A549 (cell line): ENCODE data around the gene HEPHL1. TPM values are rescaled to one million over a fixed set of nuclear protein-coding genes. Genes with fewer than 3 reads are reported as not detected.

ENCODE experiments used
- ATAC-seq, 2 experiments: fragments of 200-7000 bp in 1 of 2; fragments of >200 bp in 1 of 2; cut with Nextera tagmentation in 1 of 2; cut with Tn5 transposase in 1 of 2; 3 replicates each; pipeline versions ENCODE4 v1.8.0 to v1.9.1; 2018 to 2020; ENCODE audit warnings: mild to moderate bottlenecking in 1 of 2, moderate library complexity in 1 of 2
- CTCF ChIA-PET: fragments of 300-600 bp; sonication (Branson Sonifier 250); formaldehyde crosslinking; extraction: SDS; loops from one replicate; lab custom pipeline; 2021; ENCODE audit warnings: antibody characterized with exemption, inconsistent platforms; lab: Yijun Ruan, JAX
- POLR2A ChIA-PET: fragments of 350-600 bp; formaldehyde crosslinking; extraction: SDS; loops from one replicate; lab custom pipeline; 2021; ENCODE audit warnings: antibody characterized with exemption, inconsistent platforms; lab: Yijun Ruan, JAX
- DNase-seq, 2 experiments: peaks; one replicate each; pipeline versions ENCODE4 v3.0.0 to v3.0.0-alpha.2; 2011 to 2016; ENCODE audit warnings: low read depth in 1 of 2, low spot score in 1 of 2
- FAIRE-seq: peaks from 2 replicates; lab custom pipeline; 2011; peaks lifted over from hg19 to GRCh38; lab: Jason Lieb, UNC
- H3K27ac ChIP-seq, 2 experiments: fragments of >200 bp; sonication (Bioruptor Twin); formaldehyde crosslinking; 3 replicates each; pipeline ENCODE4 v1.5.1; 2016 to 2017
- H3K4me1 ChIP-seq: fragments of >200 bp; sonication (Bioruptor Twin); formaldehyde crosslinking; 3 replicates; pipeline ENCODE4 v1.6.1; 2016
- H3K4me2 ChIP-seq: fragments of >200 bp; sonication (Bioruptor Twin); formaldehyde crosslinking; 3 replicates; pipeline ENCODE4 v1.6.1; 2016
- H3K4me3 ChIP-seq: fragments of >200 bp; sonication (Bioruptor Twin); formaldehyde crosslinking; 3 replicates; pipeline ENCODE4 v1.5.1; 2016
- H3K9me3 ChIP-seq: fragments of >200 bp; sonication (Bioruptor Twin); formaldehyde crosslinking; 3 replicates; pipeline ENCODE4 v1.6.1; 2016
- CBX2 ChIP-seq: fragments of 200-600 bp; sonication (generic); IDR thresholded peaks from 2 replicates; pipeline ENCODE4 v1.6.1; 2016; ENCODE audit warnings: low read depth, mild to moderate bottlenecking, borderline replicate concordance
- CEBPB ChIP-seq, 2 experiments: fragments of >200 bp in 1 of 2; sonication (Bioruptor Twin) in 1 of 2; formaldehyde crosslinking in 1 of 2; IDR thresholded peaks; 2 replicates each; pipeline ENCODE4 v1.6.1; 2012 to 2016
- CHD2 ChIP-seq: fragments of 150-350 bp; IDR thresholded peaks from 2 replicates; pipeline ENCODE4 v1.6.1; 2014; ENCODE audit warnings: low read length; ENCODE audit not compliant: partially characterized antibody
- EHF ChIP-seq: fragments of 250-450 bp; sonication (Bioruptor Pico); IDR thresholded peaks from 2 replicates; pipeline ENCODE4 v1.5.0; 2020; ENCODE audit warnings: mild to moderate bottlenecking
- EHMT2 ChIP-seq: fragments of 200-600 bp; sonication (generic); IDR thresholded peaks from 2 replicates; pipeline ENCODE4 v1.6.1; 2016; ENCODE audit warnings: antibody characterized with exemption, low read depth, mild to moderate bottlenecking, moderate library complexity
- EP300 ChIP-seq, 2 experiments: fragments of >200 bp; sonication (Bioruptor Twin); formaldehyde crosslinking; IDR thresholded peaks; 2 replicates in 1 of 2; 3 replicates in 1 of 2; pipeline ENCODE4 v1.6.1; 2016 to 2017
- GATA3 ChIP-seq: IDR thresholded peaks from 2 replicates; pipeline ENCODE4 v1.6.1; 2012; ENCODE audit warnings: borderline replicate concordance
- HDAC2 ChIP-seq: fragments of 200-600 bp; sonication (generic); IDR thresholded peaks from 2 replicates; pipeline ENCODE4 v1.6.1; 2016
- JUNB ChIP-seq: fragments of >200 bp; sonication (Bioruptor Twin); formaldehyde crosslinking; IDR thresholded peaks from 2 replicates; pipeline ENCODE4 v1.6.1; 2016
- KDM1A ChIP-seq: fragments of 200-600 bp; sonication (generic); IDR thresholded peaks from 2 replicates; pipeline ENCODE4 v1.6.1; 2016; ENCODE audit warnings: low read depth, mild to moderate bottlenecking
- KDM5A ChIP-seq: fragments of 200-600 bp; sonication (generic); IDR thresholded peaks from 2 replicates; pipeline ENCODE4 v1.6.1; 2016; ENCODE audit warnings: antibody characterized with exemption, mild to moderate bottlenecking
- MAZ ChIP-seq: fragments of 150-350 bp; IDR thresholded peaks from 2 replicates; pipeline ENCODE4 v1.6.1; 2014; ENCODE audit warnings: antibody characterized with exemption, low read depth, low read length, borderline replicate concordance
- MYC ChIP-seq: IDR thresholded peaks from 2 replicates; pipeline ENCODE4 v1.6.1; 2012; ENCODE audit warnings: mild to moderate bottlenecking, inconsistent platforms, low read length, improper control_type of control experiment, borderline replicate concordance
- NPAS2 ChIP-seq: fragments of 250-450 bp; sonication (Bioruptor Pico); IDR thresholded peaks from 2 replicates; pipeline ENCODE4 v1.8.0; 2022; ENCODE audit warnings: mild to moderate bottlenecking, moderate library complexity, borderline replicate concordance
- PHF8 ChIP-seq: fragments of 200-600 bp; sonication (generic); IDR thresholded peaks from 2 replicates; pipeline ENCODE4 v1.6.1; 2016; ENCODE audit warnings: low read depth, mild to moderate bottlenecking, antibody characterized with exemption, moderate library complexity, borderline replicate concordance
- POLR2AphosphoS2 ChIP-seq: conservative IDR thresholded peaks from 2 replicates; pipeline ENCODE4 v1.6.1; 2012; ENCODE audit warnings: low read length, improper control_type of control experiment, inconsistent platforms
- RAD21 ChIP-seq, 2 experiments: fragments of >200 bp in 1 of 2; sonication (Bioruptor Twin) in 1 of 2; formaldehyde crosslinking in 1 of 2; IDR thresholded peaks in 1 of 2; conservative IDR thresholded peaks in 1 of 2; 2 replicates in 1 of 2; 3 replicates in 1 of 2; pipeline ENCODE4 v1.6.1; 2012 to 2018; ENCODE audit warnings: inconsistent platforms in 1 of 2
- RARB ChIP-seq: fragments of 250-450 bp; sonication (Bioruptor Pico); IDR thresholded peaks from 2 replicates; pipeline ENCODE4 v1.8.0; 2021; ENCODE audit warnings: mild to moderate bottlenecking, moderate library complexity
- RCOR1 ChIP-seq: fragments of 150-350 bp; IDR thresholded peaks from 2 replicates; pipeline ENCODE4 v1.6.1; 2014; ENCODE audit warnings: antibody characterized with exemption, low read length, low read depth
- RFX5 ChIP-seq: fragments of 450-650 bp; IDR thresholded peaks from 2 replicates; pipeline ENCODE4 v1.7.1; 2014; ENCODE audit warnings: antibody characterized with exemption, mild to moderate bottlenecking, moderate library complexity
- TP53 ChIP-seq: fragments of 250-450 bp; sonication (Bioruptor Pico); IDR thresholded peaks from 2 replicates; pipeline ENCODE4 v1.5.0; 2021; ENCODE audit warnings: mild to moderate bottlenecking, moderate library complexity
- ZFP36 ChIP-seq: fragments of 450-650 bp; IDR thresholded peaks from 2 replicates; pipeline ENCODE4 v1.6.1; 2014; ENCODE audit warnings: borderline replicate concordance; ENCODE audit not compliant: partially characterized antibody
- WGBS: methylation state at CpG from one replicate; pipeline ENCODE4 v1.1.6; 2017; ENCODE audit errors: missing lambda C conversion rate; 5-methylcytosine and 5-hydroxymethylcytosine counted together
- polyA plus RNA-seq, 4 experiments: library from polyadenylated mRNA; depleted of rRNA in 3 of 4; stranded (reverse); fragments of >200 nt; fragmentation: RNase III in 1 of 4; extraction: RNeasy Plus Mini Kit Qiagen cat#74134 plus additional on column Dnase treatment in 1 of 4; gene quantifications; 2 replicates in 3 of 4; 3 replicates in 1 of 4; pipeline ENCODE4 v1.2.3, GENCODE V29; 2011 to 2017
- TF ChIP-seq, protein P1 (sequence below): fragments of >200 bp; sonication (Bioruptor Twin); formaldehyde crosslinking; IDR thresholded peaks from 3 replicates; pipeline ENCODE4 v1.5.1; 2016
- TF ChIP-seq, protein P2 (sequence below): fragments of 250-450 bp; sonication (Bioruptor Pico); IDR thresholded peaks from 2 replicates; pipeline ENCODE4 v1.5.0; 2021; ENCODE audit warnings: mild to moderate bottlenecking, moderate library complexity, borderline replicate concordance
- TF ChIP-seq, protein P3 (sequence below): fragments of >200 bp; sonication (Bioruptor Twin); formaldehyde crosslinking; IDR thresholded peaks from 2 replicates; pipeline ENCODE4 v1.6.1; 2016

The HEPHL1 gene
- polyA plus RNA-seq, 2 of the 4 experiments (the other 2 are of a cell fraction) = not detected

DNA sequence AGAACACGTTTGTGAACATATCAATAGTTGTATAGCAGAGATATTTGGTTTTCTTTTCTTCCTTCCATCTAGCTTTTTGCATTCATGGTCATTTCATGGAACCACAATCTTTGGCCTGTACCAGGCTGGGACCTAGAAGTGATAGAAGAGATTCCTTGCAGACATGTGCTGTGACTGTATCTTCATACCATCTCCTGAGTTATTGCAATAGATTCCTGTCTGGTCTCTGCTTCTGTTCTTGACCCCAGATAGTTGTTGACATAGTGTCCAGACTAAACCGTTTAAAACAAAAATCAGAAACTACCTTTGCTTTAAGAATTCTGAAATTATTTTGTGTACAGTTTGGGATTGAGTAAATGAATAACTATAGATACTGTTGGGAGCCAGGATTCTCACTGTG, 124.3 kb downstream of the HEPHL1 start:
- TF ChIP-seq POLR2AphosphoS2 = no peak
- Histone ChIP-seq H3K27ac (peak overlapping the region; percentile 4 to 49; a peak in 1 of 6 replicates), H3K9me3 (no peaks in the 10 kb centered on the region), H3K4me3 (no peak overlapping the region), H3K4me2 (peak overlapping the region; percentile 46), H3K4me1 (peaks cover 86% of the 10 kb centered on the region)
- CTCF ChIA-PET = interaction anchor here (0.9 kb wide), 1 partner anchor 224 kb away, joined by 4 read pairs; no protein-coding TSS in a partner anchor
- FAIRE-seq (no peak), ATAC-seq (peak in 1 of 2 experiments; percentile 38; a peak in 1 of 6 replicates), DNase-seq (no peak)
- 32% methylated on average over 2 of the region's 2 CpGs for WGBS
- POLR2A ChIA-PET = no interaction called here

DNA sequence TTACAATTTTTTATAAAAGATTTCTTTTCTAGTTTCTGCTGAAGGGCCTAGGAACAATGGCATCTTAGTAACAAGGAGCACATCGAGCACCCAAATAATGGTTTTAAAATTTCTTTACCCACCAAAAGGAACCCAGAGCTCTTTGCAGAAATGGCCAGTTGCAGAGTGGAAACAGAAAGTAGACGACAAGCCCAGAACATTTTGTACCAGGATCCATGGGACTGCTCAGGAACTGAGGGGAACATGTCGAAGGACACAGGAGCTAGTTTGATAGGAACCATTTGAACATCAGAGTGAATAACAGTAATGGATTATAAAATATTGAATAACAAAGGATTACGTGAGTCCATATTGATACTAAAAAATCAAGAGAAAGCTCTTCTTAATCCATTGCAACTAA, 124.8 kb downstream of the HEPHL1 start:
- no peak for FAIRE-seq
- no peak for TF ChIP-seq TP53 (CRISPR knock-in tag)
- TF ChIP-seq CBX2 = no peak
- TF ChIP-seq MAZ = no peak
- no peak for TF ChIP-seq EP300 (IDR thresholded peaks at IDR 0.05)
- TF ChIP-seq JUNB = no peak
- no peak for TF ChIP-seq PHF8
- no peak for TF ChIP-seq NPAS2 (CRISPR knock-in tag)
- no peak for TF ChIP-seq EHMT2
- TF ChIP-seq HDAC2 = no peak
- no peak for TF ChIP-seq KDM1A
- no peak for TF ChIP-seq KDM5A
- TF ChIP-seq RARB (CRISPR knock-in tag) = no peak
- no peak for TF ChIP-seq RCOR1
- TF ChIP-seq POLR2AphosphoS2 = no peak
- 75% methylated on average over 4 of the region's 4 CpGs for WGBS
- Histone ChIP-seq H3K27ac (peak overlapping the region; percentile 31 to 50; a peak in 1 of 6 replicates), H3K9me3 (no peaks in the 10 kb centered on the region), H3K4me3 (no peak overlapping the region), H3K4me2 (peak overlapping the region; percentile 46), H3K4me1 (peaks cover 90% of the 10 kb centered on the region)
- ChIA-PET POLR2A (no interaction called here), CTCF (interaction anchor here (0.9 kb wide), 1 partner anchor 224 kb away, joined by 4 read pairs; no protein-coding TSS in a partner anchor)
- ATAC-seq = no peak
- DNase-seq = no peak

DNA sequence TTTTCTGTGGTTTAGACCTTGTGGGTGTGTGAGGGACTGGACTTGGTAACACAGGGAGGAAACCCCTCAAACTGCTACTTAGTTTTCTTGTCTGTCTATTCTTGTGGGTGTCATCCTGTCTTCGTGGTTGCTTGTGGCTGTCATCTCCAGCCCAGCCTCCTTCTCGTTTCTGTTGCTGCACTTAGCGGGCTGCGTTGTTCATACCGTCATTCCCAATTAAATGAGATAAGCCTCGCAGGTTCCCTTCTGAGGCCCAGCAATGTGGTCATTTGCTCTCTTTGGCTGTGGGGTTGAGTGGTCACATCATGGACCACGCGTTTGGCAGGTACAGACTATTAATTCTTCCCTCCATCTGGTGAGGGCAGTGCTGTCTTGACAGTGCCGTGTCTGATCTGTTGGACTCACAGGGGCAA, 126.3 kb downstream of the HEPHL1 start:
- CTCF ChIA-PET = interaction anchor here (1.3 kb wide), 1 partner anchor 252 kb away, joined by 3 read pairs; no protein-coding TSS in a partner anchor
- Histone ChIP-seq H3K9me3 (no peaks in the 10 kb centered on the region), H3K4me2 (no peak overlapping the region), H3K4me1 (peaks cover 90% of the 10 kb centered on the region), H3K4me3 (no peak overlapping the region), H3K27ac (no peak overlapping the region; a peak in 1 of 6 replicates)
- ATAC-seq (no peak), DNase-seq (no peak), FAIRE-seq (no peak)
- 88% methylated on average over 9 of the region's 9 CpGs for WGBS
- TF ChIP-seq KDM1A (no peak), GATA3 (no peak), CHD2 (no peak), PHF8 (no peak), MYC (no peak), CEBPB (IDR thresholded peaks at IDR 0.05) (no peak), RCOR1 (no peak), EHF (CRISPR knock-in tag) (no peak), KDM5A (no peak), RAD21 (conservative IDR thresholded peaks at IDR 0.05 in 1 of 2, IDR thresholded peaks at IDR 0.05 in 1 of 2) (no peak), ZFP36 (no peak), RFX5 (no peak)
- TF ChIP-seq, protein P1, sequence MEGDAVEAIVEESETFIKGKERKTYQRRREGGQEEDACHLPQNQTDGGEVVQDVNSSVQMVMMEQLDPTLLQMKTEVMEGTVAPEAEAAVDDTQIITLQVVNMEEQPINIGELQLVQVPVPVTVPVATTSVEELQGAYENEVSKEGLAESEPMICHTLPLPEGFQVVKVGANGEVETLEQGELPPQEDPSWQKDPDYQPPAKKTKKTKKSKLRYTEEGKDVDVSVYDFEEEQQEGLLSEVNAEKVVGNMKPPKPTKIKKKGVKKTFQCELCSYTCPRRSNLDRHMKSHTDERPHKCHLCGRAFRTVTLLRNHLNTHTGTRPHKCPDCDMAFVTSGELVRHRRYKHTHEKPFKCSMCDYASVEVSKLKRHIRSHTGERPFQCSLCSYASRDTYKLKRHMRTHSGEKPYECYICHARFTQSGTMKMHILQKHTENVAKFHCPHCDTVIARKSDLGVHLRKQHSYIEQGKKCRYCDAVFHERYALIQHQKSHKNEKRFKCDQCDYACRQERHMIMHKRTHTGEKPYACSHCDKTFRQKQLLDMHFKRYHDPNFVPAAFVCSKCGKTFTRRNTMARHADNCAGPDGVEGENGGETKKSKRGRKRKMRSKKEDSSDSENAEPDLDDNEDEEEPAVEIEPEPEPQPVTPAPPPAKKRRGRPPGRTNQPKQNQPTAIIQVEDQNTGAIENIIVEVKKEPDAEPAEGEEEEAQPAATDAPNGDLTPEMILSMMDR = no peak
- TF ChIP-seq, protein P2, sequence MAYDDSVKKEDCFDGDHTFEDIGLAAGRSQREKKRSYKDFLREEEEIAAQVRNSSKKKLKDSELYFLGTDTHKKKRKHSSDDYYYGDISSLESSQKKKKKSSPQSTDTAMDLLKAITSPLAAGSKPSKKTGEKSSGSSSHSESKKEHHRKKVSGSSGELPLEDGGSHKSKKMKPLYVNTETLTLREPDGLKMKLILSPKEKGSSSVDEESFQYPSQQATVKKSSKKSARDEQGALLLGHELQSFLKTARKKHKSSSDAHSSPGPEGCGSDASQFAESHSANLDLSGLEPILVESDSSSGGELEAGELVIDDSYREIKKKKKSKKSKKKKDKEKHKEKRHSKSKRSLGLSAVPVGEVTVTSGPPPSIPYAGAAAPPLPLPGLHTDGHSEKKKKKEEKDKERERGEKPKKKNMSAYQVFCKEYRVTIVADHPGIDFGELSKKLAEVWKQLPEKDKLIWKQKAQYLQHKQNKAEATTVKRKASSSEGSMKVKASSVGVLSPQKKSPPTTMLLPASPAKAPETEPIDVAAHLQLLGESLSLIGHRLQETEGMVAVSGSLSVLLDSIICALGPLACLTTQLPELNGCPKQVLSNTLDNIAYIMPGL (CRISPR knock-in tag) = no peak
- TF ChIP-seq, protein P3, sequence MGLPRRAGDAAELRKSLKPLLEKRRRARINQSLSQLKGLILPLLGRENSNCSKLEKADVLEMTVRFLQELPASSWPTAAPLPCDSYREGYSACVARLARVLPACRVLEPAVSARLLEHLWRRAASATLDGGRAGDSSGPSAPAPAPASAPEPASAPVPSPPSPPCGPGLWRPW = no peak
- POLR2A ChIA-PET = no interaction called here
